ENCODE measurements around the gene DISC1. TPM values are rescaled to one million over a fixed set of nuclear protein-coding genes. Genes with fewer than 3 reads are reported as not detected.

DISC1 gene
- total RNA-seq, 1 donor from 2014 or later, result 4.7 TPM

DNA sequence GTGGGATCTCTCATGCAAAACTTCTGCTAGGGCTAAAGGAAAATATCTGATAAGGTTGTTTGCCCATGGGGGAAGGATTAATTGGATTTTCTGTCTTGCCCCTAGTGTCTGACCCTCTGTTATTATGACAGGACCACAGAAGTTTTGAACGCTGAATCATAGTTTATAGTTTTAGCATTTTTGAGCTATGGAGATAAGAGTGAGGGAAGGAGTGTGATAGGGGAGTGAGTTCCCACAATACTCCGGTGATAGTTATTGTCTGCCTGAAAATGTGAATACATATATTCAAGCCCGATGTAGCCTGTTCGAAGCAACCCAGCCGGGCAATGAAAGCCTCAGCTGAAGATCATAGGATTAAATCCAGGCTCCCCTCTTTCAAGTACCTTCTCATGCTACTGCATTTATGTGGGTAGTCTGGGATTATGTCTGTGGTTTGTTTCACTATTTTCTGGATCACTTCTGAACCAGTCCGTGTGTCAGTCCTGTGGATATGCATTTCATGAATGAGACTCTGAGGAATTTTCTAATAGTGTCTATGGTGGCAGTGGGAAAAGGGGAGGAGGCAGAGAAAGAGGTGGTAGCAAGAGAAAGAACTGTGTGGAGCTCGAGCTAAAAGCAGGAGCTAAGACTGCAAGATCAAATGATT is 258.7 kb downstream of the DISC1 start:
- no peak for TF ChIP-seq CTCF (conservative IDR thresholded peaks at IDR 0.05)
- Mint-ChIP-seq H3K27me3 (peaks cover 8% of the 10 kb centered on the region), H3K9me3 (no peaks in the 10 kb centered on the region), H3K4me3 (no peak overlapping the region), H3K36me3 (no peaks in the 10 kb centered on the region), H3K4me1 (ENCODE audit: unreplicated experiment) (peaks cover 9% of the 10 kb centered on the region), H3K27ac (no peak overlapping the region)
- no peak for DNase-seq (ENCODE audit: extremely low spot score, unreplicated experiment)

- no peak for DNase-seq (ENCODE audit: extremely low spot score, unreplicated experiment)
- no peak for TF ChIP-seq CTCF (conservative IDR thresholded peaks at IDR 0.05)
- H3K4me1 Mint-ChIP-seq (ENCODE audit: unreplicated experiment), result peaks cover 9% of the 10 kb centered on the region
- no peaks in the 10 kb centered on the region for H3K36me3 Mint-ChIP-seq
- H3K9me3 Mint-ChIP-seq, result no peaks in the 10 kb centered on the region
- peaks cover 8% of the 10 kb centered on the region for H3K27me3 Mint-ChIP-seq
- H3K27ac Mint-ChIP-seq, result no peak overlapping the region
- H3K4me3 Mint-ChIP-seq, result no peak overlapping the region
These were observed 260.6 kb downstream of the DISC1 start for GRCh38 chr1:231887166-231887565.

- no peaks in the 10 kb centered on the region for H3K36me3 Mint-ChIP-seq
- H3K4me3 Mint-ChIP-seq, result no peak overlapping the region
- peaks cover 9% of the 10 kb centered on the region for H3K4me1 Mint-ChIP-seq (ENCODE audit: unreplicated experiment)
- no peak for DNase-seq (ENCODE audit: extremely low spot score, unreplicated experiment)
- no peak for TF ChIP-seq CTCF (conservative IDR thresholded peaks at IDR 0.05)
- no peaks in the 10 kb centered on the region for H3K9me3 Mint-ChIP-seq
- no peak overlapping the region for H3K27ac Mint-ChIP-seq
- H3K27me3 Mint-ChIP-seq, result peaks cover 3% of the 10 kb centered on the region
These were observed 261.3 kb downstream of the DISC1 start for GRCh38 chr1:231887866-231888265.

- TF ChIP-seq CTCF (conservative IDR thresholded peaks at IDR 0.05), result no peak
- DNase-seq (ENCODE audit: extremely low spot score, unreplicated experiment), result no peak
- peaks cover 4% of the 10 kb centered on the region for H3K4me1 Mint-ChIP-seq (ENCODE audit: unreplicated experiment)
- peaks cover 8% of the 10 kb centered on the region for H3K9me3 Mint-ChIP-seq
- no peak overlapping the region for H3K4me3 Mint-ChIP-seq
- no peak overlapping the region for H3K27ac Mint-ChIP-seq
- peaks cover under 1% of the 10 kb centered on the region for H3K27me3 Mint-ChIP-seq
- no peaks in the 10 kb centered on the region for H3K36me3 Mint-ChIP-seq
These were observed 264.2 kb downstream of the DISC1 start for GRCh38 chr1:231890791-231891190.

- Mint-ChIP-seq H3K4me1 (ENCODE audit: unreplicated experiment) (no peaks in the 10 kb centered on the region), H3K9me3 (peaks cover 8% of the 10 kb centered on the region), H3K27me3 (peaks cover 4% of the 10 kb centered on the region), H3K36me3 (no peaks in the 10 kb centered on the region), H3K27ac (no peak overlapping the region), H3K4me3 (no peak overlapping the region)
- no peak for DNase-seq (ENCODE audit: extremely low spot score, unreplicated experiment)
- TF ChIP-seq CTCF (conservative IDR thresholded peaks at IDR 0.05), result no peak
These were observed 267.0 kb downstream of the DISC1 start for GRCh38 chr1:231893400-231894102.
